HG03025 (cell line): ENCODE results near the gene MSL1.

Experiments used
- ATAC-seq: cut with Tn5 transposase; IDR thresholded peaks from one replicate; pipeline ENCODE4 v1.9.1; 2021; ENCODE audit warnings: mild to moderate bottlenecking, moderate library complexity; ENCODE audit not compliant: unreplicated experiment, low FRiP score

Gene MSL1, protein sequence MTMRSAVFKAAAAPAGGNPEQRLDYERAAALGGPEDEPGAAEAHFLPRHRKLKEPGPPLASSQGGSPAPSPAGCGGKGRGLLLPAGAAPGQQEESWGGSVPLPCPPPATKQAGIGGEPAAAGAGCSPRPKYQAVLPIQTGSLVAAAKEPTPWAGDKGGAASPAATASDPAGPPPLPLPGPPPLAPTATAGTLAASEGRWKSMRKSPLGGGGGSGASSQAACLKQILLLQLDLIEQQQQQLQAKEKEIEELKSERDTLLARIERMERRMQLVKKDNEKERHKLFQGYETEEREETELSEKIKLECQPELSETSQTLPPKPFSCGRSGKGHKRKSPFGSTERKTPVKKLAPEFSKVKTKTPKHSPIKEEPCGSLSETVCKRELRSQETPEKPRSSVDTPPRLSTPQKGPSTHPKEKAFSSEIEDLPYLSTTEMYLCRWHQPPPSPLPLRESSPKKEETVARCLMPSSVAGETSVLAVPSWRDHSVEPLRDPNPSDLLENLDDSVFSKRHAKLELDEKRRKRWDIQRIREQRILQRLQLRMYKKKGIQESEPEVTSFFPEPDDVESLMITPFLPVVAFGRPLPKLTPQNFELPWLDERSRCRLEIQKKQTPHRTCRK

DNA sequence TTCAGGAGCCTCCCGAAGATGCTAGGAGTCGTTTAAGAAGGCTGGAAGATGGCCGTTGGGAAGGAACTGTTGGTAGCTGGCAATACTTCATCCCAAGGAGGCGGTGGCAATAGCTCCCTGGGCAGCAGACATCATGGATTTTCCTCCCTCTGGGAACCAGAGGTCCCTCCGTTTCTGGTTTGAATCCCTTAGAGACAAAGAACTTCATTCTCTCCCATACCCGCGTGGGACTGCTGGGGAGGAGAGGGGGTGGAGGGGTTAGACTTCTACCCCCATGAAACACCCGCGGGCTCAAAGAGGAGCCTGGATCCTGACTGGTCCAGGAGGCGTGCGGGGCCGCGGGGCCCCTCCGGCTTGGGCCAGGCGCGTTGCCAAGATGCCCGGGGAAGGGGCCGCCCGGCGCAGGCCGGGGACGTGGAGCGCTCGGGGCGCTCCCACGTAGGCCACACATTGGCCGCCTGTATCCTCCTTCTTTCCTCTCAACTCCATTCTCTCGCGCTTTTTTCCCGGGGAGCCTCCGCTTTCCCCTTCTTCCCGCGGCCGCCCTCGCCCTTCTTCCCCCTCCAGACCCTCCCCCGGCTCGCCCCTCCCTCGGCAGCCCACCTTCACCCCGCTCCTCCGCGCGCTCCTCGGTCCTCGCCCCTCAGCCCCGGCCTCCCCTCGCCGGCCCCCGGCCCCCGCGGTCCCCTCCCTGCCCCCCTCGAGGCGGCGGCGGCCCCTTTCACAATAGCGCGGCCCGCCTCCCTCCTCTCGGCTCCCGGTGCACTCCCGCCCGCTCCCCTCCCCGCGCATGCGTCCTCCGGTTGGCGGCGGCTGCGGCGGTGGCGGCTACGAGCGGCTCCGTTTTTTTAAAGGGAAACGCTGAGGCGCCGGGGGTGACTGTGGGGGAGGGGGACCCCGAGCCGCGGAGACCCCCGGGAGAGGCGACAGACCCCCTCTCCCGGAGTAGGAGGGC, at the start of gene MSL1:
MSL1 (plus strand) TSS at position 791 of the 955 bp plus-strand sequence. CDS start 642 bp downstream, outside the sequence.
- ATAC-seq: peak; percentile 38

DNA sequence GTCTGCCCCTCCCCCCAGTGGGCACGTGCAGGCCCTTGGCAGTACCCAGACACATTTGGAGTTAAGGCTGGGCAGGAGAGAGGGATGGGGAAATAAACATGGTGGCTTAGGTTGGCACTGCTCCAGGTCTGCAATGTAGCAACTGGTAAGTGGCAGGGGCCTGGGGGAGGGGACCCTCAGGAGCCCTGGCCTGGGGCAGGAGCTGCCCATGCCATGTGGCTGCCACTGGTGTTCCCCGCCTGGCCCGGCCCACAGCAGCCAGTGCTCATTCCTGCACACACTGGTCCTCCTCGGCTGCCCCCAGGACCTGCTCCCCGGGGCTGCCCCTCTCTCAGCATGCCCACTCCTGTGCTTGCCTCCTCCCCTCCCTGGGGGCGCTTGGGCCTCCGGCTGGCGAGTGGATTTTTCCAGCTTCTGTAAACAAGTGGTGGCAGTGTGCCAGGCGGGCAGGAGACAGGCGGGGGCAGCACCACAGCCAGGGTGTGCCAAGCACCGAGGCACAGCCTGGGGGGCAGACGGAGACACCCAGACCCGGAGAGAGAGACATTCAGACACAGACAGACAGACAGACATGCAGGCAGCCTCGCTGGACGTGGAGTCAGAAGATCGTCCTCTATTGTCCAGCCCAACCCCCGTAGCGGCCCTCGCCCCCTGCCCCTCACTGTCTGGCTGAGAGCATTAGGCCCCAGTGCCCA, 49.6 kb upstream of the MSL1 start:
- ATAC-seq: no peak

DNA sequence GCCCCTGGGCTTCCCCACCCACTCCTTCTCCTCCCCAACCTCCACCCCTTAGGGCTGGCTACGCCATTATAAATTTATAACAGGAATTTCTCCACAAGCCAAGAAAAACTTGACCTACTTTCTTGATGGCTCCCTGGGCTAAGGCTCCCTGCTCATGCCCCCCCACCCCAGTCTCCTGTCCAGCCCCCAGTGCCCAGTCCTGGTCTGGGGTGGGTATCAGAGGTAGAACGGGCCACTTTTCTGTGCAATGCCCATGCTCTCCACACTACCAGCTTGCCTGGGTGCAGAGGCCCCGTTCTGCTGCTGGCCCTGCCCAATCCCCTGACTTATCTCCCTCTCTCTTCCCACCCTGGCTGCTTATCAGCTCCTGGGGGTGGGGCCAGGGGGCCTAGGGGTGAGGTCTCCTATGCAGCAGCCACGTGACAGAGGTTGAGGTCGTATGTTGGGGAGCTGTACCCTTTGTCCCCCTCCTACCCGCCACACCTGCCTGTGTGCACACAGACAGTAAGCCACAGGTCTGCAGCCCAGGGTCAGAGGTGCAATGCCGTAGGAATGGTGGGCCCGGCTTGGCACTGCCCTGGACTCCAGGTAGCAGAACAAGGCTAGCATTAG, 48.9 kb upstream of the MSL1 start:
- no peak for ATAC-seq

DNA sequence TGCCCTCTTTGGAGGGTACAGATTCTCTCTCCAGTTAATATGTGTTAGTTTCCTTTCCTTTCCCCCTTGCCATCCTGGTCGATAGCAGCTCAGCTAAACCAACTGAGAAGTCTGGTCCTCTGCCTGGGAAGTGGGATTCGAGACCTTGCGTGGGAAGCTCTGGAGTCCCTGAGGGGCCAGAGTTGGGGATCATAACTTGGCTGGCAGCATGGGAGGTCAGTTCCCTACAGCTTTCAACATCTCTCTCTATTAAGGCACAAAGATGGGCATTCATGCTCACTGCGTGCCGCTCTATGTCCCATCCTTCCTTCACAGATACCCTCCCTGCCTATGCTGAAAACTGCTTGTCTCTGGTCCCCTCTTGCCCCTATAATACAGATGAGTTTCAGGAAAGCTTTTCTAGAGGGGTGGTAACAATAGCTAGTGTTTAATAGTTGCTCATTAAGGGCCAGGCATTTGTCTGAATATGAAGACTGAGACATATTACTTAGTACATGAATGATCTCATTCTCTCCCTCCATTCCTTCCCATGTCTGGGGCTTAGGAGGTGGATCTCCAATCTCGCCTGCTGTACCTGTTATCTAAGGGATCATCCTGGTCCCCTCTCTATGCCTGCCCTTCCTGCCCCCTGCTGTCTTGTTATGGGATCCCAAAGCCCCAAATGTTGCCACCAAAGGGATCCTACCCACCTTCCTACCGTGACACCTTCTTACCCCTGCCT, 48.2 kb upstream of the MSL1 start:
- no peak for ATAC-seq

DNA sequence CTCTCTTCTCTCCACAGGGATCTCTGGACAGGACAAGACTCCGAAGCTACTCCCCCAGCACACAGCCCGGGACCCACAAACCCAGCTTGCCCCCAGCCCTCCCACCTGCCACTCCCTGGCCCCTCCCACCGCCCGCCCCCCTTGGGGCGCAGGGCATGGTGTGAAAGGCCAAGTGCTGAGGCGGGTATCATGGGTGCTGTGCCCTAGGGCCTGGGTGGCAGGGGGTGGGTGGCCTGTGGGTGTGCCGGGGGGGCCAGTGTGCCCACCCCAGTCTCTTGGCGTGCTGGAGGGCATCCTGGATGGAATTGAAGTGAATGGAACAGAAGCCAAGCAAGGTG, 47.6 kb upstream of the MSL1 start:
- no peak for ATAC-seq

DNA sequence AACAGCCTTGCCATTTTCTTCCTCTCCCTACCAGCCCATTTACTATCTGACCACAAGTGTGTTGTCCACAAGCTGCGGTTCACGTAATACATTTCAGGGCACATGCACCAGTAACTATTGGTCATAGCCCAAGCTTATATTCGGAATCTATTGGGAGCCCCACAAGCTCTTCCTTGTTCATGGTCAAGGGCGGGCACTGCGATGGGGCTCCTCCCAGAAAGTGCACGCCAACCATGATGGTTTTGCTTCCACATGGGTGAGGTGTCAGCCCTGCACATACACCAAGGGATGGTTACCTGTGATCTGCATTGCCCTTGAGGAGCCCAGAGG, 46.9 kb upstream of the MSL1 start:
- no peak for ATAC-seq

DNA sequence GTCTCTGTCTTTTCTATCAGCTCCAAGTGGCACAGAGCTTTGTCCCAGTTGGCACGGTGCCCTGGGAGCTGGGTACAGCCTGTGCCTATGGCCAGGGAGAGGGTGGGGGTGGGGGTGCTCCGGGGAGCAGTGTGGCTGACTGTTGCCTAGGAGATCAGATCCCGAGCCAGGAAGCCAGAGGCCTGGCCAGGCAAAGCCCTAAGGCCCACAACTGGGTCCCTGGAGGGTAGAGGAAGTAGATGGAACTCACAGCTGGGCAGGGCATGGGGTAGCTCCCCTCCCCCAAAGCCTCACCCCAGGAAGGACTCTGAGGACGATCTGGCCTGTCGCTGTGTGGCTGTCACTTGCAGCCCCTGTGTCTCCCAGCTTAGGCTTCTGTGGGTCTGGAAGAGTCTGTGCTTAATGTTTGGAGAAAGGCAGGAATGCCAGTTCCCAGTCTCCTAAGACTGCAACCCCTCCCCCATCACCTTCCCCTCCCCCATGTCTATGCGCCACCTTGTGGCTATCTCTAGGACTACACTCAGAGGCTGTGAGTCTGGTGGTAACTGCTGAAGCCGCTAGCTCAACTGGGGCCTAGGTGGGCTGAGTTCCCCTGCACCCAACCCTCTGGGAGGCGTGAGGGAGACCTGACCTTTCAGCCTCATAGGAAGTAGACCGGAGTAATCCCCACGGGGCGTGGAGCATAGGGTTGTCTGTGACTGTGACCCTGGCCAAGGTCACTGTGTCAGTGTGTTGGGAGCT, 46.4 kb upstream of the MSL1 start:
- no peak for ATAC-seq

DNA sequence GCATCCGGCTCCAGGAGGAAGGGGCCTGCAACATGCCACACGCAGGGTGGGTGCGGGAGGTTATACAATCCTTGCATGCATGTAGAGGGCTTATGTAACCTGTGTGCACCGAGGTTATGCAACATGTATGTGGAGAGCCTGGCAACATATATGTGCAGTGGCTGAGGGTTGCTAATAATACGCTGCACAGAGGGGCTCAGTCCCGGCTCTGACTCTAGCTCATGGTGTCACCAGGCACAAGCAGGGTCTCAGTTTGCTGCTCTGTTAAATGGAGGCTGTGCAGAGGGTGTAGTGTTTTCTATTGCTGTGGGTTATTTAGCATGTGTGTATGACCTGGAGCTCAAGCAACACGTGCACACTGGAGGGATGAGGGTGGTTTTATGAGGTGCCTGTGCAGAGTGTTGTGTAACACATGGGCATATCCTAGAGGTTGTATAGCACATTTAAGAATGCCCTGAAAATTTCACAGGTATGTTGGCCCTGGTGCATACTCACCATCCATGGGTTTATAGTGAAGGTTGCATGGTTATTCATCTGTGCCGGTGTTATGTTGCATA, 45.8 kb upstream of the MSL1 start:
- no peak for ATAC-seq

DNA sequence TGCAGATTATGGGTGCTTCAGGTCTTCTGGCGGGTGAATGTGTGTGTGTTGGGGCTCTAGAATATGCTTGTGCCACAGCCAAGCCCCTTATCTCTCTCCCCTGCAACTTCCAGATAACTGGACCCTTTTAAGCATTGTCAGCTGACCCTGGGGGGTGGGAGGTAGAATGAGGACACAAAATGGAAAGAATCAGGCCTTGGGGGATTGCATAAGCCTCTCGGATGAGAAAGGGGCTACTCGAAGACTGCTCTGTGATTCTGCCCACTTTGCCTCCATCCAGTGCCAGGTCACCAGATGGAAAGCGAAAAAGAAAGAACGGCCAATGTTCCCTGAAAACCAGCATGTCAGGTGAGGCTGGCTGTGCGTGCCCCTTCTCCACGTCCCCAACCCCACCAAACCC, 45.2 kb upstream of the MSL1 start:
- ATAC-seq: no peak

DNA sequence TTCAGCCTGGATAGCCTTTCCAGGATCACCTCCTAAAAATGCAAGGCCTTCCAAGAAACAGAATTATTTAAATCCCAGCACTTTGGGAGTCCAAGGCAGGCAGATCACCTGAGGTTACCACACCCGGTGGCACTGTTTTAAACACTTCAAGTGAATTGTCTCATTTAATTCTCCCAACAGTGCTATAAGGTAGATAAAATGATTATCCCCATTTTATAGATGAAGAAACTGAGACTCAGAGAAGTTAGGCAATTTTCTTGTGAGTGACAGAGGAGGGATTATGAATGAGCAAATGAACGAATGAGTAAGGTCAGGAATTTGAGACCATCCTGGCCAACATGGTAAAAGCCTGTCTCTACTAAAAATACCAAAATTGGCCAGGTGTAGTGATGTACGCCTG, 42.2 kb upstream of the MSL1 start:
- ATAC-seq: no peak

DNA sequence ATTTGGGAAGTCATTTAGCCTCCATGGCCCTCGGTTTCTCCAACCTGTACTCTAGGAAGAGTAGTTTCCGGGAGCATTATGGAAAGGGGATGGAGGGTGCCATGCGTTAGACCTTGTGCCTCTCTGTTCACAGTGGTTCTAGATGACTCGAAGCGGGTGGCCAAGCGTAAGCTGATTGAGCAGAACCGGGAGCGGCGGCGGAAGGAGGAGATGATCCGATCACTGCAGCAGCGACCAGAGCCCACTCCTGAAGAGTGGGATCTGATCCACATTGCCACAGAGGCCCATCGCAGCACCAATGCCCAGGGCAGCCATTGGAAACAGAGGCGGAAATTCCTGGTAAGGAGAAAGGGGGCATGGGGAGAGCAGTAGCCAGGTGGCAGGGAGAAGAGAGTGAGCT, 37.3 kb upstream of the MSL1 start:
- ATAC-seq: no peak

DNA sequence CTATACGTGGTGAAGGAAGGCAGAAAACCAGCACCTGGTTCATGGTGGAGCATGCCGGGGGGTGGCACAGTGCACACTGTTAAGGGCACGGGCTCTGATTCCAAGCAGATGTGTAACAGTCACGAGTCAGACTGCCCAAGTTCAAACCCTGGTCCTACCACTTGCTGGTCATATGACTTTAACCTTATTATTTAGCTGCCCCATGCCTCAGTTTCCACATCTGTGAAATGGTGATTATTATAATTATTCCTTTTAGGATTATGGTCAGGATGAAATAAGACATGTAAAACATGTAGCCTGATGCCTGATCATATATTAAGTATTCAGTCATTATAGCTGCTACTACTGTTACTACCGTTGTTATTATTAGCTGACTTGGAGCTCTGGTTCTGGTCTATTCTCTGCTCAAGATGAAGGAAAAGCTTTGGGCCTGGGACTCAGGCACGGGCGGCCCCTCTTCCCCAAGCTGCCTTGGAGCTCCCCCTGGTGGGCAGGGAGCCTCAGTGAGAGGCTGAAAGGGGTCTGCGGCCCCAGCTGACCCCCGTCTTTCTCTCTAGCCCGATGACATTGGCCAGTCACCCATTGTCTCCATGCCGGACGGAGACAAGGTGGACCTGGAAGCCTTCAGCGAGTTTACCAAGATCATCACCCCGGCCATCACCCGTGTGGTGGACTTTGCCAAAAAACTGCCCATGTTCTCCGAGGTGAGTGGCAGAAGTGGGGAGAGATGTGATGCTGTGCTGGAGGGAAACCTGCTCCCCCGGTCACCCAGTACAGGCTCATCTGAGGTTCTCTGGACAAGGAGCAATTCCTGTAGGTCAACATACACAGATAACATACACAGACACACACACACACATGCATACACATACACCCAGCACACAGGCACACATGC, 35.4 kb upstream of the MSL1 start:
- ATAC-seq: no peak

DNA sequence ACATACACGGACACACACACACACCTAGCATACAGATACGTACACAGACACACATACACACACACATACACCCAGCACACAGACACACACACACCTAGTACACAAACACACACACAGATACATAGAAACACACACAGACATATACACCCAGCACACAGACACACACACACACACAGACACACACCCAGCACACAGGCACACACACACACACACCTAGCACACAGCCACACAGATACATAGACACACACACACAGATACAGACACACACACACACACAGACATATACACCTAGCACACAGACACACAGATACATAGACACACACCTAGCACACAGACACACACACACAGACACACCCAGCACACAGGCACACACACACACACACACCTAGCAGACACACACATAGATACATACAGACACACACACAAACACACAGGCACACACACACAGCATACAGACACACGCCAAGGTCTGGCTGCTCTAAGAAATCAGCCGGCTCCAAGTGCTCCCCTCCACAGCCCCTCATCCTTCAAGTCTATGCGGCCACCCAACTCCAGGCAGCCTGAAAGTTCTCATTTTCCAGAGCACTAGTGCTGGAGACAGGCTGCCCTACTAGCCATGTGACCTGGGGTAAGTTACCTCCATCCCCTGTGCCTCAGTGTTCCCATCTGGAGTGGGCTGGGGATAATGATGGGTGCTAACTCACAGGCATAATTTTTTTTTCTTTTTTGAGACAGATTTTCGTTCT, 34.5 kb upstream of the MSL1 start:
- no peak for ATAC-seq

DNA sequence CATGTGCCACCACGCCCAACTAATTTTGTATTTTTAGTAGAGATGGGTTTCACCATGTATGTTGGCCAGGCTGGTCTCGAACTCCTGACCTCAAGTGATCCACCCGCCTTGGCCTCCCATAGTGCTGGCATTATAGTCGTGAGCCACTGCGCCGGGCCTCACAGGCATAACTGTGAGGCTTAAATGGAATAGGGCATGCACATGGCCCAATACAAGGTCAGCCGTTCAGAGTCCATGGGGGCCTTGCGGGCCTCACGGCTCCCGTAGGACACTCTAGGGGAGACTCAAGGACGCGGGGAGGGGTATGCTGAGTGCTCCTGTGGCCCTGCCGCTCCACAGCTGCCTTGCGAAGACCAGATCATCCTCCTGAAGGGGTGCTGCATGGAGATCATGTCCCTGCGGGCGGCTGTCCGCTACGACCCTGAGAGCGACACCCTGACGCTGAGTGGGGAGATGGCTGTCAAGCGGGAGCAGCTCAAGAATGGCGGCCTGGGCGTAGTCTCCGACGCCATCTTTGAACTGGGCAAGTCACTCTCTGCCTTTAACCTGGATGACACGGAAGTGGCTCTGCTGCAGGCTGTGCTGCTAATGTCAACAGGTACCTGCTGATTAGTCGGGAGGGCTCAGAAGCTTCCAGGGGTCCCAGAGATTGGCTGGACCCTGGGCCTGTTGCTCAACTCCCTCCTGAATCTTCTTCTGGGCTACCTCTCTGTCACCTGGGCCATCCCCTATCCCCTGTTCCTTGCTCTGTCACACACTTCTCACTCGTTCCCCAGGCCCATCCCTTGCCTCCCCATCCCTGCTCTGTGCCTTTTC, 33.7 kb upstream of the MSL1 start:
- no peak for ATAC-seq

DNA sequence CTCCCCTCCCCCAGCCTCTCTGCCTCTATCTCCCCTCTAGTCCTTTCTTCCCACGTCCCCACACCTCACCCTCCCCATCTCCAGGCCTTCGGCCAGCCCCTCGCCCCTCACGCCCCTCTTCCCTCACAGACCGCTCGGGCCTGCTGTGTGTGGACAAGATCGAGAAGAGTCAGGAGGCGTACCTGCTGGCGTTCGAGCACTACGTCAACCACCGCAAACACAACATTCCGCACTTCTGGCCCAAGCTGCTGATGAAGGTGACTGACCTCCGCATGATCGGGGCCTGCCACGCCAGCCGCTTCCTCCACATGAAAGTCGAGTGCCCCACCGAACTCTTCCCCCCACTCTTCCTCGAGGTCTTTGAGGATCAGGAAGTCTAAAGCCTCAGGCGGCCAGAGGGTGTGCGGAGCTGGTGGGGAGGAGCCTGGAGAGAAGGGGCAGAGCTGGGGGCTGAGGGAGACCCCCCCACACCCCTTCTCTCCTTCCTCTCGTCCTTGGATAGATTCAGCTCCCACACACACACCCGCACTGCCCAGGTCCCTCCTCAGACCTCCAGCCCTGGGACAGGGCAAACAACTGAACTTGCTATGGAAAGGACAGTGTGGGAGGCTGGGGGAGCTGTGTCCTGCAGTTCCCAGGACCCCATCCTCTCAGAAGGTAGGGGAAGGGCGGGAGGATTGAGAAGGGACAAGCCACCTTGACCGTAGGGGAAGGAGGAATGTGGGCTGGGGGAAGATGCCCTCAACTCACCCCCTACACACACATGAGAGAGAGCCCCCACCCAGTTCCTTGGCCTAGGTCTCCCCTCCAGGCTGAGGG, 32.5 kb upstream of the MSL1 start:
- ATAC-seq: no peak
